ENCODE measurements around the gene CSTF3.
A peak's percentile ranks its signal among the peaks of the same experiment; 100 is the strongest.

CSTF3 gene

GRCh38 chr11:33040033-33040861, 121.0 kb downstream of the CSTF3 start:
- no peak for DNase-seq

- DNase-seq, result peak; percentile 73
Measured at GRCh38 chr11:33039274-33040032, 121.8 kb downstream of the CSTF3 start, which contains the start of gene TCP11L1. TSS of gene TCP11L1 (plus strand) at chr11:33039572. CDS start at chr11:33043774, 4,202 bp downstream.

GRCh38 chr11:33035011-33035410, 126.3 kb downstream of the CSTF3 start:
- no peak for DNase-seq
